ENCODE measurements around the gene MALL. TPM values are rescaled to one million over a fixed set of nuclear protein-coding genes. Genes with fewer than 3 reads are reported as not detected.
"Not testable (repeated sequence)": the region's sequence is repeated elsewhere in the genome, so short reads cannot be mapped to it uniquely, and the experiment has no call there.

Gene MALL
- total RNA-seq, 1 donor from 2014 or later: 0.79 TPM

GRCh38 chr2:110069869-110070268, 45.8 kb downstream of the MALL start:
- not testable (repeated sequence) for H3K4me1 Mint-ChIP-seq; H3K27me3 Mint-ChIP-seq (ENCODE audit: low read depth); H3K27ac Mint-ChIP-seq (ENCODE audit: unreplicated experiment); H3K9me3 Mint-ChIP-seq; H3K4me3 Mint-ChIP-seq; H3K36me3 Mint-ChIP-seq (ENCODE audit: low read depth); DNase-seq (ENCODE audit: low read depth, low spot score)

GRCh38 chr2:110068153-110068552, 47.5 kb downstream of the MALL start:
- H3K4me1 Mint-ChIP-seq; H3K4me3 Mint-ChIP-seq; H3K27ac Mint-ChIP-seq (ENCODE audit: unreplicated experiment); H3K9me3 Mint-ChIP-seq; H3K36me3 Mint-ChIP-seq (ENCODE audit: low read depth); H3K27me3 Mint-ChIP-seq (ENCODE audit: low read depth); DNase-seq (ENCODE audit: low read depth, low spot score): not testable (repeated sequence)

GRCh38 chr2:110062332-110062731, 53.3 kb downstream of the MALL start:
- H3K27ac Mint-ChIP-seq (ENCODE audit: unreplicated experiment); H3K9me3 Mint-ChIP-seq; DNase-seq (ENCODE audit: low read depth, low spot score); H3K36me3 Mint-ChIP-seq (ENCODE audit: low read depth); H3K4me3 Mint-ChIP-seq; H3K27me3 Mint-ChIP-seq (ENCODE audit: low read depth); H3K4me1 Mint-ChIP-seq: not testable (repeated sequence)

DNA sequence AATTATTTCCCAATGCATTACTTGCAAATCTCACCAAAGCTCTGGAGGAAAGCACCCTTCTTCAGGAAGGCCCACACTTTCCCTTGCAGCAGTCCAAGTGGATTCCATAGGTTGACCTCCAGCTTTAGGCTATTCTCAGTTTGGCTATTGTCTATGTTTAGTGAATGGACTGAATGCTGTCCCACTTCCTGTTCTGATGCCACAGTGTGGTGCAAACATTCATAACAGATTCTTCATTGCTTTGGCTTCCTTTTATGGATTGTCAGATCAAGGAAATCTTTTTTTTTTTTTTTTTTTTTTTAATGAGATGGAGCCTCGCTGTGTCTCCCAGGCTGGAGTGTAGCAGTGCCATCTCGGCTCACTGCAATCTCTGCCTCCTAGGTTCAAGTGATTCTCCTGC, 55.1 kb downstream of the MALL start:
- H3K4me1 Mint-ChIP-seq; H3K4me3 Mint-ChIP-seq; H3K9me3 Mint-ChIP-seq; H3K36me3 Mint-ChIP-seq (ENCODE audit: low read depth); DNase-seq (ENCODE audit: low read depth, low spot score); H3K27me3 Mint-ChIP-seq (ENCODE audit: low read depth); H3K27ac Mint-ChIP-seq (ENCODE audit: unreplicated experiment): not testable (repeated sequence)

DNA sequence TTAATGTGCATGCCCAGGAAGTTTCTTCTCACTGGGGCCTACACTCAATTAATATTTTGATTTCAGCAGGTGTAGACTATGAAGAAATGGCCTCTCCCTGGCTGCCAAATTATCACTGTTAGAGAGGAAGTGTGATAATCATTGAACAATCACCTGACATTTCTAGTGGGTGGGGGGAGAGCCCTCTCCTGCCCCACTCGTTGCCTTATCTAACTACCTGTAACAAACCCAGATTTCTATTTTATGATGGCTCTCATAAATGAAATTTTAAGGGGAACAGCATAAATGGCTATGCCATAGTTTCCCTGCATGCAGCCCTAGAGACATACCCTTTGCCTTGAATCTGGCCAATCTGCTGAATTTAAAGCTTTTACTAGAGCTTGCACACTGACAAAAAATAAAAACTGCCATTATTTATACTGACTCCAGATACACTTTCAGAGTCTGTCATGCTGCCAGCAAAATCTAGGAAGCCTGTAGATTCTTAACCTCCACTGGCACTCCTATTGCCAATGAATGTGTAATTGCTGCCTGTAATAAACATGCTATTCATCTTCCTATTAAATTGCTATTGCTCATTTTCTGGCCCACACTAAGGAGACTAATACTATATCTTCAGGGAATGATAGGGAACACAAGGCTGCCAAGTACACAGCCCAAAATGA, 55.8 kb downstream of the MALL start:
- H3K4me1 Mint-ChIP-seq; H3K27me3 Mint-ChIP-seq (ENCODE audit: low read depth); H3K4me3 Mint-ChIP-seq; H3K36me3 Mint-ChIP-seq (ENCODE audit: low read depth); DNase-seq (ENCODE audit: low read depth, low spot score); H3K27ac Mint-ChIP-seq (ENCODE audit: unreplicated experiment); H3K9me3 Mint-ChIP-seq: not testable (repeated sequence)

GRCh38 chr2:110059009-110059693, 56.5 kb downstream of the MALL start:
- H3K27me3 Mint-ChIP-seq (ENCODE audit: low read depth); H3K4me1 Mint-ChIP-seq; H3K27ac Mint-ChIP-seq (ENCODE audit: unreplicated experiment); H3K9me3 Mint-ChIP-seq; H3K4me3 Mint-ChIP-seq; H3K36me3 Mint-ChIP-seq (ENCODE audit: low read depth); DNase-seq (ENCODE audit: low read depth, low spot score): not testable (repeated sequence)

- H3K27me3 Mint-ChIP-seq (ENCODE audit: low read depth); H3K36me3 Mint-ChIP-seq (ENCODE audit: low read depth); H3K9me3 Mint-ChIP-seq; H3K4me1 Mint-ChIP-seq; DNase-seq (ENCODE audit: low read depth, low spot score); H3K4me3 Mint-ChIP-seq; H3K27ac Mint-ChIP-seq (ENCODE audit: unreplicated experiment): not testable (repeated sequence)
These were observed 57.6 kb downstream of the MALL start for GRCh38 chr2:110058034-110058433.

DNA sequence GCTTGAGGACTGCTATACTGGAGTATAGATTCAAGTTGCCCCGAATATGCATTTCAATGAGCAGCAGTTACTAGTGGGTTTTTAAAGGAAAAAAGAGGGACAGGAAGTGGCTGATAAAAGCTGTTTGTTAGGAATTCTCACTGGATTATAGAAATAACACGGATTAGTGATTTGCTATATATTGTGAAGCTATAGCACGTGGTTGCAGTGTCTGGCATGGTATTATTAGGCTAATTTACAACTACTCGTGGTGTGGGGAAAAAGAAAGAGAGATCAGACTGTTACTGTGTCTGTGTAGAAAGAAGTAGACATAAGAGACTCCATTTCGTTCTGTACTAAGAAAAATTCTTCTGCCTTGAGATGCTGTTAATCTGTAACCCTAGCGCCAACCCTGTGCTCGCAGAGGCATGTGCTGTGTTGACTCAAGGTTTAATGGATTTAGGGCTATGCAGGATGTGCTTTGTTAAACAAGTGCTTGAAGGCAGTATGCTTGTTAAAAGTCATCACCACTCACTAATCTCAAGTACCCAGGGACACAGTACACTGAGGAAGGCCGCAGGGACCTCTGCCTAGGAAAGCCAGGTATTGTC, 59.7 kb downstream of the MALL start:
- H3K27ac Mint-ChIP-seq (ENCODE audit: unreplicated experiment); DNase-seq (ENCODE audit: low read depth, low spot score); H3K36me3 Mint-ChIP-seq (ENCODE audit: low read depth); H3K9me3 Mint-ChIP-seq; H3K4me3 Mint-ChIP-seq; H3K27me3 Mint-ChIP-seq (ENCODE audit: low read depth); H3K4me1 Mint-ChIP-seq: not testable (repeated sequence)

GRCh38 chr2:110054521-110055407, 60.9 kb downstream of the MALL start:
- not testable (repeated sequence) for H3K9me3 Mint-ChIP-seq; H3K36me3 Mint-ChIP-seq (ENCODE audit: low read depth); H3K27ac Mint-ChIP-seq (ENCODE audit: unreplicated experiment); H3K4me1 Mint-ChIP-seq; H3K27me3 Mint-ChIP-seq (ENCODE audit: low read depth); DNase-seq (ENCODE audit: low read depth, low spot score)
- H3K4me3 Mint-ChIP-seq: peak overlapping the region; percentile 59

GRCh38 chr2:110053688-110054087, 61.9 kb downstream of the MALL start:
- H3K4me3 Mint-ChIP-seq; H3K9me3 Mint-ChIP-seq; H3K36me3 Mint-ChIP-seq (ENCODE audit: low read depth); H3K4me1 Mint-ChIP-seq; H3K27ac Mint-ChIP-seq (ENCODE audit: unreplicated experiment); DNase-seq (ENCODE audit: low read depth, low spot score); H3K27me3 Mint-ChIP-seq (ENCODE audit: low read depth): not testable (repeated sequence)

DNA sequence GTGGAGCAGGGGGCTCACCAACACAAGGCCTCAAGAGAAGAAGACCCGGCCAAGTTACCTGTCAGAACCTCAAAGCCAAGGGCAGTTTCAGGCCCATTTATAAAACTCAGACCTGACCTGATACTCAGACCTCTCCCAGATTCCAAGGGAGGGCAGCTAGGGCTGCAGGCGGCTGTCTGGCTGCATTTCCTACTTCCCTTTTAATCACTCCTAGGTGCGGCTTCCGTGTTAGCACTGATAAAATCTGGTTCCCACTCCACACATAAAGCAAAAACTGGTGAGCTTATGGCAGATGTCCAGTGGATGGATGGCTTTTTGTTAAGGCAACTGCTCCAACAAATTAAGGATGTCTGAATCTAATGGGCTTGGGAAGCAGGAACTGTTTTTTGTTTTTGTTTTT, 63.5 kb downstream of the MALL start:
- not testable (repeated sequence) for H3K27me3 Mint-ChIP-seq (ENCODE audit: low read depth); H3K9me3 Mint-ChIP-seq; DNase-seq (ENCODE audit: low read depth, low spot score); H3K4me1 Mint-ChIP-seq; H3K27ac Mint-ChIP-seq (ENCODE audit: unreplicated experiment); H3K36me3 Mint-ChIP-seq (ENCODE audit: low read depth); H3K4me3 Mint-ChIP-seq

GRCh38 chr2:110050222-110050621, 65.4 kb downstream of the MALL start:
- H3K27me3 Mint-ChIP-seq (ENCODE audit: low read depth); DNase-seq (ENCODE audit: low read depth, low spot score); H3K36me3 Mint-ChIP-seq (ENCODE audit: low read depth); H3K4me3 Mint-ChIP-seq; H3K4me1 Mint-ChIP-seq; H3K9me3 Mint-ChIP-seq; H3K27ac Mint-ChIP-seq (ENCODE audit: unreplicated experiment): not testable (repeated sequence)

GRCh38 chr2:110049769-110050168, 65.9 kb downstream of the MALL start:
- not testable (repeated sequence) for H3K27me3 Mint-ChIP-seq (ENCODE audit: low read depth); H3K27ac Mint-ChIP-seq (ENCODE audit: unreplicated experiment); H3K4me1 Mint-ChIP-seq; DNase-seq (ENCODE audit: low read depth, low spot score); H3K4me3 Mint-ChIP-seq; H3K9me3 Mint-ChIP-seq; H3K36me3 Mint-ChIP-seq (ENCODE audit: low read depth)

Measured in neural crest cell (in vitro differentiated cells).